ENCODE data around the gene CBX8. TPM values are rescaled to one million over a fixed set of nuclear protein-coding genes. Genes with fewer than 3 reads are reported as not detected.

CBX8 gene
- total RNA-seq, 1 donor from 2014 or later, result 6.1 TPM

DNA sequence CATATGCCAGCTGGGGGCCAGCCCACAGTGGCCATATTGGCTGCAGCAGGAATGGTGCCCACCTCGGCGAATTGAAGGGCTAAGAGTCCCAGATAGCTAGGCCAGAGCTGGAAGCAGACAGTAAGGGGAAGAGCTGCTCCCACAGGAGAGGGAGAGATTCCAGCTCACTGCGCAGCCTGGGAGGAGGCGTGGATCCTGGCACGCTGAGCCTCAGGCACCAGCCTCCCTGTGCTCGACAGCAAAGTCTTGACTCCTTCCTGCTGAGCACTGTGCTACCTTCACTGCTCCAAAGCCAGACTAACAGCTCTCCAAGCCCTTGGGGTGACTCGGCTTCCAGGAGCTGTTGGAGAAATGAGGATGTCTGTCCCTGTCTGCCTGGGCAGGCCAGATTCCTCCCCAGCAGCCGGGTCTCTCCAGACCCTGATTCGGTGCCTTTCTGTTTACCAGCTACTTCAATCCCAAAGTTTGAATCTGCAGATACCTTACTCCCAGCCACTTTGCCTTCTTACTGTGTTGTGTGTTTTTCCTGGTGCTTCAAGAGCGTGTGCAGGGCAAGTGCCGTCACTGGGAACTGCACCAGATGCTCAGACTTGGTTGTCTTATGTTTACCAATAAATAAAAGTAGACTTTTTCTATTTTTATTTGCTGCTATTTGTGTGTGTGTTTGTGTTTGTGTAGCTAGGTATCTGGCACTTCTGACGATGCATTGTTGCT, 9.8 kb downstream of the CBX8 start:
- no peak overlapping the region for H3K27ac Mint-ChIP-seq (ENCODE audit: unreplicated experiment)
- TF ChIP-seq, protein P1, sequence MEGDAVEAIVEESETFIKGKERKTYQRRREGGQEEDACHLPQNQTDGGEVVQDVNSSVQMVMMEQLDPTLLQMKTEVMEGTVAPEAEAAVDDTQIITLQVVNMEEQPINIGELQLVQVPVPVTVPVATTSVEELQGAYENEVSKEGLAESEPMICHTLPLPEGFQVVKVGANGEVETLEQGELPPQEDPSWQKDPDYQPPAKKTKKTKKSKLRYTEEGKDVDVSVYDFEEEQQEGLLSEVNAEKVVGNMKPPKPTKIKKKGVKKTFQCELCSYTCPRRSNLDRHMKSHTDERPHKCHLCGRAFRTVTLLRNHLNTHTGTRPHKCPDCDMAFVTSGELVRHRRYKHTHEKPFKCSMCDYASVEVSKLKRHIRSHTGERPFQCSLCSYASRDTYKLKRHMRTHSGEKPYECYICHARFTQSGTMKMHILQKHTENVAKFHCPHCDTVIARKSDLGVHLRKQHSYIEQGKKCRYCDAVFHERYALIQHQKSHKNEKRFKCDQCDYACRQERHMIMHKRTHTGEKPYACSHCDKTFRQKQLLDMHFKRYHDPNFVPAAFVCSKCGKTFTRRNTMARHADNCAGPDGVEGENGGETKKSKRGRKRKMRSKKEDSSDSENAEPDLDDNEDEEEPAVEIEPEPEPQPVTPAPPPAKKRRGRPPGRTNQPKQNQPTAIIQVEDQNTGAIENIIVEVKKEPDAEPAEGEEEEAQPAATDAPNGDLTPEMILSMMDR (IDR thresholded peaks at IDR 0.05), result no peak
- peaks cover 24% of the 10 kb centered on the region for H3K27me3 Mint-ChIP-seq (ENCODE audit: low read depth)
- H3K36me3 Mint-ChIP-seq (ENCODE audit: low read depth), result peaks cover 3% of the 10 kb centered on the region
- H3K4me1 Mint-ChIP-seq (ENCODE audit: low read depth), result peaks cover 6% of the 10 kb centered on the region
- DNase-seq (ENCODE audit: low spot score), result no peak
- H3K4me3 Mint-ChIP-seq (ENCODE audit: unreplicated experiment), result no peak overlapping the region
- no peaks in the 10 kb centered on the region for H3K9me3 Mint-ChIP-seq (ENCODE audit: low read depth)

DNA sequence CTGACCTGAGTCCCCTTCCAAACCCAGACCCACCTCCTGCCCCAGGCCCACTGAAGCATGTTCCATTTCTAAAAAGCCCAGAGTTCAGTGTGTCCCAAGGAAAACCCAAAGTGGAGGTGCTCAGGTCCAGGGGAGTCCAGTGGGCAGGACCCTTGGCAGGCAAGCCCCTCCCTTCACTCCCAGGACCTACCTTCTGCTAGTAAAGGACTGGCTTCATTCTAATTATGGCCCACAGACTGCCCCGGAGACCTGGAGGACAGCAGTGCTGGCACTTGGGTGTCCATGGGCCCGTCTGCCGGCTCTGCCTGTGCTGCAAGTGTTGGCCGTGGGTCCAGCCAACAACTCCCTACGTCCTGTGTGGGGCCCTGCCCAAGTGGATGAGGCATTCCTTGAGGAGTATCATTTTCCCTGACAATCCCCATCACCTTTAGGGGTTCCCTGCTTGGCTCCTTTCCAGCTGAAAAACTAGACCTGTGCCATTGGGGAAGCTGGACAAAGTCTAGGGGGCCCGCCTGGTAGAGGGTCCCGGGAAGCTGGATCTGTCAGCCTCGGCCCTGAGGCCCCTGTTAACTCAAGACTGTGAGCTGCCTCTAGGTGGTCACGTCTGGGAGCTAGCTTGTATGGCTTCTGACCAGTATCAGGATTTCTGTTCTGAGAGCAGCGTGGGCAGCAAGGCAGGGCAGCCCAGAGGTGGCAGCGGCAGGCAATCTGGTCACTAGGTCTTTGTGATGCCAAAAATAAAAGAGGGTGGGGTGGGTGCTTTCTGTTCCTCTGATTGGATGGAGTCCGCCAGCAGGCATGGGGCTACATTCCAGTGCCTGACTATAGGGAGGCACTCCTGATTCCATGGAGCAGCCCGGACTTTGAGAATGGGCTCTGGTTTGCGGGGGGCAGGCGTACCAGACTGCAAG, 10.7 kb downstream of the CBX8 start:
- H3K4me1 Mint-ChIP-seq (ENCODE audit: low read depth), result peaks cover 3% of the 10 kb centered on the region
- peaks cover 3% of the 10 kb centered on the region for H3K36me3 Mint-ChIP-seq (ENCODE audit: low read depth)
- no peaks in the 10 kb centered on the region for H3K9me3 Mint-ChIP-seq (ENCODE audit: low read depth)
- TF ChIP-seq, protein P1 (IDR thresholded peaks at IDR 0.05), result no peak
- H3K27ac Mint-ChIP-seq (ENCODE audit: unreplicated experiment), result no peak overlapping the region
- peaks cover 24% of the 10 kb centered on the region for H3K27me3 Mint-ChIP-seq (ENCODE audit: low read depth)
- DNase-seq (ENCODE audit: low spot score), result peak; percentile 80
- no peak overlapping the region for H3K4me3 Mint-ChIP-seq (ENCODE audit: unreplicated experiment)

DNA sequence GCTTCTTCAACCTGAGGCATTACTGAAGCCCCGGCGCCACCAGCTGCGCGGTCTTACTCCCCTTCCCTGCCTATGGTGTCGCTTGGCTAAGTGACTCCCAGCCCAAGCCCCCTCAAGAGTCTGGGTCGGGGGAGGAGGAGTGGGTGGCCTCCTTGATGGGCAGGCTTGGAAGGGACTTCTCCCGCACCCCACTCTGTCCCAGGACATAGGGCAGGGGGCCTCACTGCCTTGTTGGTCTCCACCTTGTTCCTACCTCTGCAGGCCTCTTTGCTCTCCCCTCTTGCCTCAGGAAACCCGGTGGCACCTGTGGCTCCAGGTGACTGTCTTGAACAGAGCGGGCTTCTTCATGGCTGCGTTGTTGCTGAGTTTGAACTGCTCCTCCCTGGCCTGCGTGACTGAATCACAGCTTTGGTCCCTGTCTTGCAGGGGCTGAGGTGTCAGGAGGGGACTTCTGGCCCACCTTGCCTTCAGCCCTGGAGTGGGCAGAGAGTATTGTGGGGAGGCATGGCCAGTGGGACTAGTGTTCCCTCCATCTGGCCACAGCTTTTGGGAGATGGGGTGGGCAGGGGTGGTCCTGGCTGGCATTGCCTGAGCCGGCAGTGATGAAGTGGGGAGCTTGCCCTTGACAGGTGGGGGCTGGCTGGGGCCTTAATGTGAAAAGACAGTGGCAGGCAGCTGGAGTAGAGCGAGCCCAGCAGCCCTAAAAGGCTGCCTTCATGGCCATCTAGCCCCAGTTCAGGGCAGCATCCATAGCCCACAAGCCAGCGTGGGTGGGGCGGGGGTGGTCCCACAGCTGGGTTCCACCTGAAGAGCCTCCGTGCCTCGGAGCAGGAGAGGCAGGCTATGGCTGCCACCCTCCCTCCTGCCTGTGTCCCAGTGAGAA, 11.6 kb downstream of the CBX8 start:
- H3K27ac Mint-ChIP-seq (ENCODE audit: unreplicated experiment), result no peak overlapping the region
- H3K4me1 Mint-ChIP-seq (ENCODE audit: low read depth), result peaks cover 3% of the 10 kb centered on the region
- peaks cover 19% of the 10 kb centered on the region for H3K27me3 Mint-ChIP-seq (ENCODE audit: low read depth)
- H3K9me3 Mint-ChIP-seq (ENCODE audit: low read depth), result no peaks in the 10 kb centered on the region
- TF ChIP-seq, protein P1 (IDR thresholded peaks at IDR 0.05), result no peak
- peak; percentile 81 for DNase-seq (ENCODE audit: low spot score)
- H3K4me3 Mint-ChIP-seq (ENCODE audit: unreplicated experiment), result no peak overlapping the region
- H3K36me3 Mint-ChIP-seq (ENCODE audit: low read depth), result peaks cover 4% of the 10 kb centered on the region

DNA sequence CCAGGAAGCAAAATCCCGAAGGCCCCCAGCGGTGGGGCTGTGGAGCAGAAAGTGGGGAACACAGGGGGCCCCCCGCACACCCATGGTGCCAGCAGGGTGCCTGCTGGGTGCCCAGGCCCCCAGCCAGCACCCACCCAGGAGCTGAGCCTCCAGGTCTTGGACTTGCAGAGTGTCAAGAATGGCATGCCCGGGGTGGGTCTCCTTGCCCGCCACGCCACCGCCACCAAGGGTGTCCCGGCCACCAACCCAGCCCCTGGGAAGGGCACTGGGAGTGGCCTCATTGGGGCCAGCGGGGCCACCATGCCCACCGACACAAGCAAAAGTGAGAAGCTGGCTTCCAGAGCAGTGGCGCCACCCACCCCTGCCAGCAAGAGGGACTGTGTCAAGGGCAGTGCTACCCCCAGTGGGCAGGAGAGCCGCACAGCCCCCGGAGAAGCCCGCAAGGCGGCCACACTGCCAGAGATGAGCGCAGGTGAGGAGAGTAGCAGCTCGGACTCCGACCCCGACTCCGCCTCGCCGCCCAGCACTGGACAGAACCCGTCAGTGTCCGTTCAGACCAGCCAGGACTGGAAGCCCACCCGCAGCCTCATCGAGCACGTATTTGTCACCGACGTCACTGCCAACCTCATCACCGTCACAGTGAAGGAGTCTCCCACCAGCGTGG, 12.4 kb downstream of the CBX8 start:
- H3K27ac Mint-ChIP-seq (ENCODE audit: unreplicated experiment), result no peak overlapping the region
- TF ChIP-seq, protein P1 (IDR thresholded peaks at IDR 0.05), result no peak
- no peaks in the 10 kb centered on the region for H3K9me3 Mint-ChIP-seq (ENCODE audit: low read depth)

More for the DNA sequence above, 12.4 kb downstream of the CBX8 start:
- peaks cover 3% of the 10 kb centered on the region for H3K4me1 Mint-ChIP-seq (ENCODE audit: low read depth)
- peaks cover 17% of the 10 kb centered on the region for H3K27me3 Mint-ChIP-seq (ENCODE audit: low read depth)
- H3K36me3 Mint-ChIP-seq (ENCODE audit: low read depth), result peaks cover 4% of the 10 kb centered on the region
- DNase-seq (ENCODE audit: low spot score), result peak; percentile 86
- H3K4me3 Mint-ChIP-seq (ENCODE audit: unreplicated experiment), result no peak overlapping the region
